Activated CD4-positive, alpha-beta T cell treated with anti-CD3 and anti-CD28 coated beads, Interleukin-2, amount 50 U/mL, for 48 hours (primary cell): Measurements from ENCODE around the gene VWA5B1.

Experiments used
- DNase-seq, 2 experiments: peaks; one replicate each; pipeline ENCODE4 v3.0.0-alpha.2; 2020

VWA5B1 gene

GRCh38 chr1:20323613-20323920 lies 32.9 kb downstream of the VWA5B1 start:
- DNase-seq, result no peak

DNA sequence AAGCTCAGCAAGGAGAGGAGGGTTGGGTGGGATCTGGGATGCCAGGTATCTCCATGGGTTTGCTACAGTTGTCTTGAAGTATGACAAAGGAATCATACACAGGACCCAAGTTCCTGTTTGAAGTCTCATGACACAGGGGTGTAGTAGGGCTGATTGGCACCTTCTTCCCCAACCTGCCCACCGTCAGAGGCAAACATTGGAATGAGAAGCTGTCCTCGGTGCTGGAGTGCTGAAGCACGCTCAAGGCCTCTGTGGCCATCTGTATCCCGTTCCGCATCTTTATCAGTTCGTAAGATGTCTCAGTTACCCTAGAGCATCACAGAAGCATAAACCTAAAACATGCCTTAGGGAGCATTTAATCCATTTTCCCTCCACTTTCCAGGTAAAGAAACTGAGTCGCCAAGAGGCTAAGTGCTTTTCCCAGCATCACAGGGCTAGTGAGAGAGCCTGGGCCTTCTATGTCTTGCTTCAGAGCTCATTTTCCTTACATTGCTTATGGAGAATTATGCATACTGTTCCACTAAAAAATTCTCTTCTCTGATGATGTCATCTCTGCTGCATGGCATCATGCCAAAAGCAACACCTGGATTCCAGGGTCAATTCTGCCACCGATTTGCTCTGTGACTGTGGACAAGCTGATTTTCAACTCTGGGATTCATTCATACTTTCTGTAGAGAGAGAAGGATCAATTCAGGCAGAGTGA lies 34.2 kb downstream of the VWA5B1 start:
- no peak for DNase-seq

DNA sequence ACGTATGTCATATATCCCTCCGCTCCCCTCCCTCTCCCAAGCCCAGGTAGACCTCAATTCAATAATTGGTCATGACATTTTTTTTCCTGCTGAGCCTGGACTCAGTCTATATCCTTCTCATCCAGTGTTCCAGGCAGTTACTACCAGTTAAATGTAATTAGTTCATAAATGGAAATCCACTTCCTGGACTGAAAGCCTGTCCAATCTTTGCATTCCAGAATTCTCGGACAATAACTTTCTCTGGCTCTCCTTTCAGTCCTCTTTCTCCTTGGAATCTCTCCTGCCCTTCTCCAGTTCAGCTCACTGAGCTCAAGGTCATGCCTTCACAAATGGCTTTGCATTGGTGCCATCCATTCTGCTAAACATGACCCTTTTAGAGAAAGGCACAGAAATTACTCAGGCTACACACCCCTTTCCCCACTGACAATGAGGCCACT lies 34.8 kb downstream of the VWA5B1 start:
- no peak for DNase-seq

DNA sequence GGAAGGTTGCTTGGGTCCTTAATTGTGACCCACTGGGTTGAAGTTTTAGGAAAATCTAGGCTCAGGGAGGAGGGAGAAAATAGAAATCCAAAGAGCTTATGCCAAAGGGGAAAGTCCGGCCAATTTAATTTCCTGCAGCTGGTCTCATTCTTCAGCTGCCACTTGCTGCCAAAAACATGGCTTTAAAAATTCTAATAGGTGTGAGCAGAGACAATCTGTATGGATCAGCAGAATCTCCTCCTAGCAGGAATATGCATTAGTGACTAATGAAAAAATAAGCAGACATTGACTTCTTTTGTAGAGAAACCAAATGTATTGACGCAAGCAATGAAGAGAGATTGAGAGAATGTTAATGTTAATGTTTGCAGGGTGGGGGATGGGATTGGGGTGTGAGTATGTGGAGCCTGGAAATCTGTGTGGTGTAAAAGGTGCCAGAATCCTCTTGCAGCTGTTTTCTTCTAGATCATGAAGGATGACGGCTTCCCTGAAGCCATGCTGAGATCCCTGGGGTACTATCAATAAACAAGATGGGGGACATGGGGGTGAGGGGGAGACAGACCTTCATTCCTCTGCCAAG lies 35.3 kb downstream of the VWA5B1 start:
- DNase-seq, result no peak

DNA sequence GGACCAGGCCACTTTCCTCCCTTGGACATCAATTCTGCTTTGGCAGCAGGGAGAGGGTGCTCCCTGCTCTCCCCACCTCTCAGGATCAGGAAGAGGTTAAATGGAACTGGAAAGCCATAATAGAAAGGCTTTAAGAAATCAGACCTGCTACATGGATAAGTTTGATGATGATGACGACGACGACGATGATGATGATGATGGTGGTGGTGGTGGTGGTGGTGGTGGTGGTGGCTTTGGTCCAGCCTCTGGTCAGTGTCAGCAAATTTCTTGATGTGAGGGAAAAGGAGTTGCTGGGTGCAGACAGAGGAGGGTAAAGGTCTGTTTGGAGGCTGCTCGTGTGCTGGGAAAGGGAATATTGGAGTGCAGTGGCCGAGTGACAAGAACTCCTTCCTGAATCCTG lies 36.8 kb downstream of the VWA5B1 start:
- DNase-seq, result no peak

DNA sequence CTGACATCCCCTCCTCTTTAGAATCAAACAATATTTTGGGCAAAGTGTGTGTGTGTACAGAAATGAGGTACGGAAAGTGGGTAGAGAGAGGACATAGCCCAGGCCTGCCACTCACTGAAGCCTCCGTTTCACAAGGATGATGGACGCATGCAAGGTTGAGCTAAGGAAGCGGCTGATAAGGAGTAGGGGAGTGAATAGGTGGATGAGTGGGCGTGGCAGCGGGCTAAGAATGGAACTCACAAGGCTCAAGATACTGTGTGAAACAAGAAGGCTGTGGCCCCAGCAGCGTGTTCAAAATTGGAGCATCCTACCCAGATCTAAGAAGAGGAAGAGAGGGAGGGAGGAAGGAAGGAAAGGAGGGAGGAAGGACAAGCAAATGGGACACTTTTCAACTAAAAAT lies 37.5 kb downstream of the VWA5B1 start:
- DNase-seq, result no peak

DNA sequence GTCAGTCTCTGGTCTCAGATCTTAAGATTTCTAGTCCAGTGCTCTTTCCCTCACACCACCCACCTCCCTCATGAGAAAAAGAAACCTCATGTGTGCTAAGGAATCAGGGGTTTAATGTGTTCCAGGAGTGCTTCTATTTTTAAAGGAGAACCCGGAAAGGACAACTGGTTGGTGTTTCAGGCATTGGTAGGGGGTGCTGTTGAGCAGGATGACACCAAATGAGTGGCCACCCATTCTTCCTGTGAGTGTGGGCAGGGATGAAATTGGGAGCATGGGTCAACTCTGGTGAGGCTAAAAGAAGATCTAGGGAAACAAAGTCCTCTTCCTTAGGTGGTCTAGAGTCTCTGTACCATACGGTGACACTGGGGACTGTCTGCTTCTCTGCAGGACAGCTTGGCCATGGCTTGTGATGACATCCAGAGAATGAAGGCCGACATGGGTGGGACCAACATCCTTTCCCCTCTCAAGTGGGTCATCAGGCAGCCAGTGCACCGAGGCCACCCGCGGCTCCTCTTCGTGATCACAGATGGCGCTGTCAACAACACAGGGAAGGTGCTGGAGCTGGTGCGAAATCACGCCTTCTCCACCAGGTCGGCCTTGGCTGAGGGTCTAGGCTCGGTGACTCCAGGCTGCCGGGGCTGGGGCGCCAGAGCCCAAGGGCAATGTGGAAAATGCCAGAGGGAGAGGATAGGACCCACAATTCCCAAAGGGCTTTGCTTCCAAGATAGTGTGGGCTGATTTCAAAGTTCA lies 39.3 kb downstream of the VWA5B1 start:
- no peak for DNase-seq

DNA sequence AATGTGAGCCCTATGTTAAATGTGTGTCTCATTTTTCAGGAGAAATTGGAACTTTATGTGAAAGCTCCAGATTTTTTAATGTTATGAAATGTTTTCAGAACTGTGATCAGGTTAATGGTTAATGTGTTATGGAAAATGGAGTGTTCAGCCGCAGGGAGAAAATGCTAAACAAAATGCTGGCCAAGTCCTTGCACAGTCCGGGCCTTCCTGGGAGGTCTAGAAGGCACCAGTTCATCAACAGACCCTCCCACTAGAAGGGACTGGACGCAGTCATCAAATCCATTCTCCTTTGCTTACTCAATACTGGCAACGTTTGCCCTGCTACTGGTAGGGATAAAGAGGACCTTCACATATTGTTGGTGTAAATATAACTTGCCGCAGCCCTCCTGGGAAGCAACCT lies 43.4 kb downstream of the VWA5B1 start:
- DNase-seq, result no peak

GRCh38 chr1:20336105-20336605 lies 45.5 kb downstream of the VWA5B1 start:
- DNase-seq, result no peak

- DNase-seq, result no peak
Observed at GRCh38 chr1:20337581-20337980, 46.9 kb downstream of the VWA5B1 start.

- DNase-seq, result no peak
Observed at GRCh38 chr1:20339811-20340457, 49.3 kb downstream of the VWA5B1 start.

- no peak for DNase-seq
Observed at GRCh38 chr1:20342294-20343148, 51.8 kb downstream of the VWA5B1 start.

DNA sequence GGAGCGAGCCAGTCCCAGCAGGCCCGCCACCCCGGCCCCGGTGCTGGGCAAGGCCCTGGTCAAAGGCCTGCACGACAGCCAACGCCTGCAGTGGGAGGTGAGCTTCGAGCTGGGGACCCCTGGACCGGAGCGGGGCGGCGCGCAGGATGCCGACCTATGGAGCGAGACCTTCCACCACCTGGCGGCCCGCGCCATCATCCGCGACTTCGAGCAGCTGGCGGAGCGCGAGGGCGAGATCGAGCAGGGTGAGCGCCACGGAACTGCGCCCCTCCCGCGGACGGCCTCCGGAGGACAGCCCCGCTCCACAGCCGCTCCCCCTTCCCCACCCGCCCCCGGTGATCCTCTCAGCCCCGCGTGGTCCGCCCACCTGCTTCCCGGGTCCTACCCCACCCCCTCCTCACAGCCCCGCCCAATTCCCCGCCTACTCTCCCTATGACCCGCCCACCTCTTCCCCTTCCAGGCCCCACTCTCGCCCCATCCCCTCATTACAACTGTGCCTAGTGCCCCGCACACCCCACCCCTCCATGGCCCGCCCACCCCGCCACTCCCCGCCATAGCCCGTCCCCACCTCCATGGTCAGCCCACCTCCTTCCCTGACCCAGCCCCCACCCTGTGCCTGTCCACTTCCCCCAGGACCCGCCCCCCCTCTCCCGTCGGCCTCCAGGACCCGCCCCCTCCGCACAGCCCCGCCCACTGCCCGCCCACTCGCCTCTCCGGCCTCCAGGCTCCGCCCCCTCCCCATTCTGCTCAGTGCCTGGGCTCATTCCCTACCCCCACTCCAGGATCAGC lies 52.7 kb downstream of the VWA5B1 start:
- DNase-seq, result peak in 1 of 2 experiments; percentile 25

GRCh38 chr1:20343938-20344302 lies 53.2 kb downstream of the VWA5B1 start:
- no peak for DNase-seq

DNA sequence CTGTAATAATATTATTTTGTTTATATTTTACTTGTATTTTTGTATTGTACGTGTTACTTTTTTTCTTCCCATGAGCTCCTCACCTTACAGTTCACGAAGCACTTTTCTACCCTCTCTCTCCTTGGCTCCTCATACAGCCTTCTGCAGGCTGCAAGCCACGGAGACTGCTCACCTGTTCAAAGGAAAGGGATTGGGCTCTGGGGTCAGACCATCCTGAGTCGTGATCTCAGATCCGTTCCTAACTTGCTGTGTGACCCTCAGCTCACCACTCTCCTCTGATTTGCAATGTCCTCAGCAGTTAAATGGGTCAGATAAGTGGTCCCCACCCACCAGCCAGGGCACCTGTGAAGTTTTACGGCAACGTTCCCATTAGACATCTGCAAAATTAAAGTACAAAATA lies 54.1 kb downstream of the VWA5B1 start:
- no peak for DNase-seq

DNA sequence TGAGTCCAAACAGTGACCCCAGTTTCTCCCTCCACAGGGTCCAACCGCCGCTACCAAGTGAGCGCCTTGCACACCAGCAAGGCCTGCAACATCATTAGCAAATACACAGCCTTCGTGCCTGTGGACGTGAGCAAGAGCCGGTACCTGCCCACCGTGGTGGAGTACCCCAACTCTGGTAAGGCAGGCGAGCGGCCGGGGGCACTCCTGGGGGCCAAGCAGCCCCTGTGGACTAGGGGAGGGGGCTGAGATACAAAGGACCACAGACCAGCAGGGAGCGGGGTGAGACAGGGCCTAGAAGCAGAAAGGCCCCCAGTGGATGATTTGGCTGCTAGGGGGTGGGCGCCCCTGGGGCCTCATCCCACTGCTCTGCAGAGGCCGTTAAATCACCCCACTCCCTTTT lies 54.7 kb downstream of the VWA5B1 start:
- DNase-seq, result no peak

GRCh38 chr1:20346433-20346832 lies 55.8 kb downstream of the VWA5B1 start:
- DNase-seq, result no peak

GRCh38 chr1:20347699-20348098 lies 57.0 kb downstream of the VWA5B1 start:
- DNase-seq, result no peak

GRCh38 chr1:20348326-20348915 lies 57.7 kb downstream of the VWA5B1 start:
- DNase-seq, result no peak

DNA sequence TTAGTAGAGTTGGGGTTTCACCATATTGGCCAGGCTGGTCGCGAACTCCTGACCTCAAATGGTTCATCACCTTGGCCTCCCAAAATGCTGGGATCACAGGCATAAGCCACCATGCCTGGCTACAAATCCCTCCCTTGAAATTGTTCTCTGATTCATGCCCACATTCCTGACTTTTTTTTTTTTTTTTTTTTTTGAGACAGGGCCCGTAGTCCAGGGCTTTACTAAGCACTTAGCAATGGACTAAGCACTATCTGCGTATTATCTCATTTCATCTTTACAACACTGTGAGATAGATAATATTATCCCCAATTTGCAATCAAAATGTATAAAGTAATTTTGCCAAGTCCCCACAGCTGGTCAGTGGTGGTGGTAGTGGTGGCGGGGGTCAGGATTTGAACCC lies 58.9 kb downstream of the VWA5B1 start:
- DNase-seq, result no peak

- DNase-seq, result no peak
Observed at GRCh38 chr1:20349971-20350370, 59.3 kb downstream of the VWA5B1 start.

- no peak for DNase-seq
Observed at GRCh38 chr1:20350421-20350820, 59.7 kb downstream of the VWA5B1 start.
